ENCODE data around the gene GRK5.
"Not testable (repeated sequence)": the region's sequence is repeated elsewhere in the genome, so short reads cannot be mapped to it uniquely, and the experiment has no call there.

The GRK5 gene

DNA sequence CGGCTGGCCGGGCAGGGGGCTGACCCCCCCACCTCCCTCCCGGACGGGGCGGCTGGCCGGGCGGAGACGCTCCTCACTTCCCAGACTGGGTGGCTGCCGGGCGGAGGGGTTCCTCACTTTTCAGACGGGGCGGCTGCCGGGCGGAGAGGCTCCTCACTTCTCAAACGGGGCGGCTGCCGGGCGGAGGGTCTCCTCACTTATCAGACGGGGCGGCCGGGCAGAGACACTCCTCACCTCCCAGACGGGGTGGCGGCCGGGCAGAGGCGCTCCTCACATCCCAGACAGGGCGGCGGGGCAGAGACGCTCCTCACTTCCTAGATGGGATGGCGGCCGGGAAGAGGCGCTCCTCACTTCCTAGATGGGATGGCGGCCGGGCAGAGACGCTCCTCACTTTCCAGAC is 53.6 kb downstream of the GRK5 start:
- H3K4me3 ChIP-seq (ENCODE audit: low read length); H2BK120ac ChIP-seq (ENCODE audit: low read depth, low read length); H2BK5ac ChIP-seq (ENCODE audit: low read length); H3K4me2 ChIP-seq (ENCODE audit: low read length); H3K4ac ChIP-seq (ENCODE audit: low read depth, low read length); H3K79me2 ChIP-seq (ENCODE audit: control insufficient read depth, insufficient read depth, low read length); H3K18ac ChIP-seq (ENCODE audit: low read length); H4K8ac ChIP-seq (ENCODE audit: low read depth, low read length); H2AK5ac ChIP-seq (ENCODE audit: low read length); H2BK15ac ChIP-seq (replicated peaks; ENCODE audit: low read depth); H3K27me3 ChIP-seq (ENCODE audit: insufficient read depth, low read length, poor library complexity); H3K4me1 ChIP-seq (ENCODE audit: control insufficient read depth, low read depth, low read length); H3K79me1 ChIP-seq (ENCODE audit: low read length); H3K36me3 ChIP-seq (ENCODE audit: control insufficient read depth, insufficient read depth, low read length); DNase-seq; H3K27ac ChIP-seq (ENCODE audit: low read depth, low read length); H3K9ac ChIP-seq (ENCODE audit: low read length); H4K5ac ChIP-seq (ENCODE audit: low read length); H3K56ac ChIP-seq (ENCODE audit: low read length); H3K23ac ChIP-seq (ENCODE audit: low read length): not testable (repeated sequence)
- no CpG with 5 or more reads among the region's 34 CpGs for WGBS (ENCODE audit: extremely low coverage, insufficient coverage, low lambda C conversion rate)

DNA sequence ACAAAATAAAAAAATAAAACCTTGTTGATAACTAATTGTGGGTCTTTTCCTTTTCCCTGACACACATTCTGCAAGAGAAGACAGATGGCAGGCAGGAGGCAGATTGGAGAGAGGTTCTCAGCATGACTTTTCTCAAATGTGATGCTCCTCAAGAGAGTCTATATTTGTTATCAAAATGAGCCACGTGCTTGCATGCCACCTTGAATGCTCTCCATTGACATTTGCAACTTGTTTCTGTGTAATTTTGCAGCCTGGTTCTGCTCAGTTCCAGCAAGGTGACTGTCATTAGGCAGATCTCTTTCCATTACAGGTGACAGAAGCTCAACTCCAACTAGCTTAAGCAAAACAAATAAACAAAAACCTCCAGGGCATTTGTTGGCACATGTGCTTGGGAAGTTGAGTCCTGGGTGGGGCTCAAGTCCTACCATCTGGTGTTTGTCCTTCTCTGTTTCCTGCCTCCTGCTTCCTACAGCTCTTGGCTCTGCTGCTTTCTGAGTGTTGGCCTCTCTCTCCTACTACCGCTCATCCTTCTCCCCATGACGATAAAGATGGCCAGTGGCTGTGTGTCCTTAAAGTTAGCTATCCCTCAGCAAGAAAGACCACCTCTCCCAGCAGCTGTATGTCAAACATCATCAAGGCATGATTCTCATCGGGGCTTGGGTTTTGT is 56.7 kb downstream of the GRK5 start:
- H2BK120ac ChIP-seq (ENCODE audit: low read depth, low read length) = no peak overlapping the region
- no peak overlapping the region for H3K23ac ChIP-seq (ENCODE audit: low read length)
- no peak for DNase-seq
- H3K36me3 ChIP-seq (ENCODE audit: control insufficient read depth, insufficient read depth, low read length) = no peaks in the 10 kb centered on the region
- no peak overlapping the region for H2BK5ac ChIP-seq (ENCODE audit: low read length)
- no peaks in the 10 kb centered on the region for H3K79me2 ChIP-seq (ENCODE audit: control insufficient read depth, insufficient read depth, low read length)
- no peaks in the 10 kb centered on the region for H3K27me3 ChIP-seq (ENCODE audit: insufficient read depth, low read length, poor library complexity)
- H3K79me1 ChIP-seq (ENCODE audit: low read length) = no peaks in the 10 kb centered on the region
- H4K5ac ChIP-seq (ENCODE audit: low read length) = no peak overlapping the region
- H2BK15ac ChIP-seq (replicated peaks; ENCODE audit: low read depth) = no peak overlapping the region
- H3K4me3 ChIP-seq (ENCODE audit: low read length) = no peak overlapping the region
- no peak overlapping the region for H3K9ac ChIP-seq (ENCODE audit: low read length)
- H3K27ac ChIP-seq (ENCODE audit: low read depth, low read length) = no peak overlapping the region
- H4K8ac ChIP-seq (ENCODE audit: low read depth, low read length) = no peak overlapping the region
- H3K4me1 ChIP-seq (ENCODE audit: control insufficient read depth, low read depth, low read length) = no peaks in the 10 kb centered on the region
- H3K56ac ChIP-seq (ENCODE audit: low read length) = no peak overlapping the region
- H2AK5ac ChIP-seq (ENCODE audit: low read length) = no peak overlapping the region
- no peak overlapping the region for H3K18ac ChIP-seq (ENCODE audit: low read length)
- no CpG with 5 or more reads among the region's 4 CpGs for WGBS (ENCODE audit: extremely low coverage, insufficient coverage, low lambda C conversion rate)
- H3K4me2 ChIP-seq (ENCODE audit: low read length) = no peak overlapping the region
- no peak overlapping the region for H3K4ac ChIP-seq (ENCODE audit: low read depth, low read length)

DNA sequence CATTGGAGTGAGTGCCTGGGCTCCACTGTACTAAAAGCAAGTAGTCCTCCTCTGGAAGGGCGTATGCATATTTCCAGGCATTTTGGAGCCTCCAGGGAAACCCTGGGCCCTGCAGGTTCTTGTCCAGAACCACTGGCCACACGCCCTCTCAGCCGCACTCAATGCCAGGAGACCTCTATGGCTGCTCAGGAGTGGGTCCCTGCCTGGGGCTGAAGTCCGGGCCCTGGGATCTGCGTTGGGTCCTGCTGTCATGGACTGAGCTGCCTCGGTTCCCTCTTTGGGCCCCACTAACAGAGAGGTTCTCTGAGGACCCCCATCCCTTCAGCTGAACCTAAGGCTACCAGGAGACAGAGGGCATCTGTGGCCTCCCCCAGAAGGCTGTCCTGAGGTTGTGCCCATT is 58.3 kb downstream of the GRK5 start:
- Histone ChIP-seq H3K4me1 (ENCODE audit: control insufficient read depth, low read depth, low read length) (no peaks in the 10 kb centered on the region), H3K27ac (ENCODE audit: low read depth, low read length) (no peak overlapping the region), H2BK120ac (ENCODE audit: low read depth, low read length) (no peak overlapping the region), H3K27me3 (ENCODE audit: insufficient read depth, low read length, poor library complexity) (no peaks in the 10 kb centered on the region), H3K9ac (ENCODE audit: low read length) (no peak overlapping the region), H2BK15ac (replicated peaks; ENCODE audit: low read depth) (no peak overlapping the region), H3K79me1 (ENCODE audit: low read length) (no peaks in the 10 kb centered on the region), H4K5ac (ENCODE audit: low read length) (no peak overlapping the region), H3K4me3 (ENCODE audit: low read length) (no peak overlapping the region), H3K56ac (ENCODE audit: low read length) (no peak overlapping the region), H3K23ac (ENCODE audit: low read length) (no peak overlapping the region), H3K4me2 (ENCODE audit: low read length) (no peak overlapping the region), H2BK5ac (ENCODE audit: low read length) (no peak overlapping the region), H3K36me3 (ENCODE audit: control insufficient read depth, insufficient read depth, low read length) (no peaks in the 10 kb centered on the region), H2AK5ac (ENCODE audit: low read length) (no peak overlapping the region), H4K8ac (ENCODE audit: low read depth, low read length) (no peak overlapping the region), H3K79me2 (ENCODE audit: control insufficient read depth, insufficient read depth, low read length) (no peaks in the 10 kb centered on the region), H3K4ac (ENCODE audit: low read depth, low read length) (no peak overlapping the region), H3K18ac (ENCODE audit: low read length) (no peak overlapping the region)
- WGBS (ENCODE audit: extremely low coverage, insufficient coverage, low lambda C conversion rate) = no CpG with 5 or more reads among the region's 6 CpGs
- DNase-seq = no peak

- no peak overlapping the region for H3K18ac ChIP-seq (ENCODE audit: low read length)
- no peak overlapping the region for H3K4me2 ChIP-seq (ENCODE audit: low read length)
- WGBS (ENCODE audit: extremely low coverage, insufficient coverage, low lambda C conversion rate) = no CpG with 5 or more reads among the region's 10 CpGs
- H3K79me1 ChIP-seq (ENCODE audit: low read length) = no peaks in the 10 kb centered on the region
- H3K9ac ChIP-seq (ENCODE audit: low read length) = no peak overlapping the region
- no peaks in the 10 kb centered on the region for H3K36me3 ChIP-seq (ENCODE audit: control insufficient read depth, insufficient read depth, low read length)
- no peak overlapping the region for H3K4ac ChIP-seq (ENCODE audit: low read depth, low read length)
- no peak overlapping the region for H3K27ac ChIP-seq (ENCODE audit: low read depth, low read length)
- no peak overlapping the region for H2BK15ac ChIP-seq (replicated peaks; ENCODE audit: low read depth)
- no peak overlapping the region for H4K5ac ChIP-seq (ENCODE audit: low read length)
- H3K56ac ChIP-seq (ENCODE audit: low read length) = no peak overlapping the region
- no peaks in the 10 kb centered on the region for H3K27me3 ChIP-seq (ENCODE audit: insufficient read depth, low read length, poor library complexity)
- no peak overlapping the region for H3K23ac ChIP-seq (ENCODE audit: low read length)
- H3K4me1 ChIP-seq (ENCODE audit: control insufficient read depth, low read depth, low read length) = no peaks in the 10 kb centered on the region
- H4K8ac ChIP-seq (ENCODE audit: low read depth, low read length) = no peak overlapping the region
- no peaks in the 10 kb centered on the region for H3K79me2 ChIP-seq (ENCODE audit: control insufficient read depth, insufficient read depth, low read length)
- no peak overlapping the region for H2BK5ac ChIP-seq (ENCODE audit: low read length)
- H2BK120ac ChIP-seq (ENCODE audit: low read depth, low read length) = no peak overlapping the region
- H2AK5ac ChIP-seq (ENCODE audit: low read length) = no peak overlapping the region
- no peak overlapping the region for H3K4me3 ChIP-seq (ENCODE audit: low read length)
- DNase-seq = no peak
Measured at GRCh38 chr10:119267384-119267783, 60.0 kb downstream of the GRK5 start.

DNA sequence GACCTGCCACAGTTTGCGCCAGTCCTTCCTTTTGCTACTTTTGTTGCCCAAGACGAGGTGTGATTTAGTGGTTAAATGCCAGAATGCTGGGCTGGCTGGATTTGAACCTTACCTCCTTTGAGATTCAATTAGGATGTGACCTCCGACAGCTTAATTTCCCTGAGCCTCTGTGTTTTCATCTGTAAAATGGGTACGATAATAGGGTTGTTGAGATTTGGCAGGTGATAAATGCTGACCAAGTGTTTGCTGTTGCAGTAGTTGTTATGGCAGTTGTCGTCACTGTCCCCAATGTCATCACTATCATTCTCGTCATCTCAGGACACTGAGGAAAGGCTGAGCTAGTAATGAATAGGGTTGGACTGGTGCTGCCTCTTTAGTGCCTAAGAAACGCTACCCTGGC is 61.1 kb downstream of the GRK5 start:
- Histone ChIP-seq H3K36me3 (ENCODE audit: control insufficient read depth, insufficient read depth, low read length) (no peaks in the 10 kb centered on the region), H2BK120ac (ENCODE audit: low read depth, low read length) (no peak overlapping the region), H3K56ac (ENCODE audit: low read length) (no peak overlapping the region), H3K4me3 (ENCODE audit: low read length) (no peak overlapping the region), H2BK15ac (replicated peaks; ENCODE audit: low read depth) (no peak overlapping the region), H3K23ac (ENCODE audit: low read length) (no peak overlapping the region), H3K79me1 (ENCODE audit: low read length) (no peaks in the 10 kb centered on the region), H3K79me2 (ENCODE audit: control insufficient read depth, insufficient read depth, low read length) (no peaks in the 10 kb centered on the region), H3K4me2 (ENCODE audit: low read length) (no peak overlapping the region), H3K27ac (ENCODE audit: low read depth, low read length) (no peak overlapping the region), H3K4me1 (ENCODE audit: control insufficient read depth, low read depth, low read length) (no peaks in the 10 kb centered on the region), H4K5ac (ENCODE audit: low read length) (no peak overlapping the region), H3K18ac (ENCODE audit: low read length) (no peak overlapping the region), H2AK5ac (ENCODE audit: low read length) (no peak overlapping the region), H2BK5ac (ENCODE audit: low read length) (no peak overlapping the region), H3K9ac (ENCODE audit: low read length) (no peak overlapping the region), H3K27me3 (ENCODE audit: insufficient read depth, low read length, poor library complexity) (no peaks in the 10 kb centered on the region), H3K4ac (ENCODE audit: low read depth, low read length) (no peak overlapping the region), H4K8ac (ENCODE audit: low read depth, low read length) (no peak overlapping the region)
- WGBS (ENCODE audit: extremely low coverage, insufficient coverage, low lambda C conversion rate) = no CpG with 5 or more reads among the region's 7 CpGs
- DNase-seq = no peak

GRCh38 chr10:119268871-119269506 is 61.6 kb downstream of the GRK5 start:
- Histone ChIP-seq H3K36me3 (ENCODE audit: control insufficient read depth, insufficient read depth, low read length) (no peaks in the 10 kb centered on the region), H2BK5ac (ENCODE audit: low read length) (no peak overlapping the region), H2BK120ac (ENCODE audit: low read depth, low read length) (no peak overlapping the region), H3K27me3 (ENCODE audit: insufficient read depth, low read length, poor library complexity) (no peaks in the 10 kb centered on the region), H3K9ac (ENCODE audit: low read length) (no peak overlapping the region), H3K4ac (ENCODE audit: low read depth, low read length) (no peak overlapping the region), H3K23ac (ENCODE audit: low read length) (no peak overlapping the region), H4K8ac (ENCODE audit: low read depth, low read length) (no peak overlapping the region), H4K5ac (ENCODE audit: low read length) (no peak overlapping the region), H3K79me1 (ENCODE audit: low read length) (no peaks in the 10 kb centered on the region), H3K79me2 (ENCODE audit: control insufficient read depth, insufficient read depth, low read length) (no peaks in the 10 kb centered on the region), H3K27ac (ENCODE audit: low read depth, low read length) (no peak overlapping the region), H3K56ac (ENCODE audit: low read length) (no peak overlapping the region), H2BK15ac (replicated peaks; ENCODE audit: low read depth) (no peak overlapping the region), H3K18ac (ENCODE audit: low read length) (no peak overlapping the region), H3K4me3 (ENCODE audit: low read length) (no peak overlapping the region), H2AK5ac (ENCODE audit: low read length) (no peak overlapping the region), H3K4me1 (ENCODE audit: control insufficient read depth, low read depth, low read length) (no peaks in the 10 kb centered on the region), H3K4me2 (ENCODE audit: low read length) (no peak overlapping the region)
- no CpG with 5 or more reads among the region's 11 CpGs for WGBS (ENCODE audit: extremely low coverage, insufficient coverage, low lambda C conversion rate)
- no peak for DNase-seq

All from mesendoderm (in vitro differentiated cells).